Neural cell (in vitro differentiated cells): Measurements from ENCODE around the gene TCN2.

Experiments
- EP300 ChIP-seq: fragments of 450-650 bp; conservative IDR thresholded peaks from 2 replicates; pipeline ENCODE4 v1.6.1; 2014; ENCODE audit warnings: antibody characterized with exemption, mild to moderate bottlenecking, moderate library complexity; ENCODE audit not compliant: poor library complexity, severe bottlenecking
- EZH2 ChIP-seq: fragments of 200-600, 300-800 bp; shearing (Covaris generic), sonication (generic); IDR thresholded peaks from 2 replicates; pipeline ENCODE4 v1.6.1; 2014; ENCODE audit warnings: antibody characterized with exemption, low read length, borderline replicate concordance, mild to moderate bottlenecking; ENCODE audit not compliant: insufficient read depth, poor library complexity, severe bottlenecking
- POLR2AphosphoS5 ChIP-seq: IDR thresholded peaks from 2 replicates; pipeline ENCODE4 v1.6.1; 2012
- SMC3 ChIP-seq: fragments of 450-650 bp; conservative IDR thresholded peaks from 2 replicates; pipeline ENCODE4 v1.6.1; 2014; ENCODE audit warnings: antibody characterized with exemption, mild to moderate bottlenecking, moderate library complexity; ENCODE audit not compliant: poor library complexity
- TF ChIP-seq, protein P1 (sequence below): fragments of 450-650 bp; IDR thresholded peaks from 2 replicates; pipeline ENCODE4 v1.5.1; 2014; ENCODE audit warnings: antibody characterized with exemption, mild to moderate bottlenecking, moderate library complexity; ENCODE audit not compliant: poor library complexity, severe bottlenecking
- TF ChIP-seq, protein P2 (sequence below): IDR thresholded peaks from 2 replicates; pipeline ENCODE4 v1.6.1; 2012; ENCODE audit warnings: borderline replicate concordance

GRCh38 chr22:30647536-30647935 lies 40.6 kb downstream of the TCN2 start:
- TF ChIP-seq, protein P1, sequence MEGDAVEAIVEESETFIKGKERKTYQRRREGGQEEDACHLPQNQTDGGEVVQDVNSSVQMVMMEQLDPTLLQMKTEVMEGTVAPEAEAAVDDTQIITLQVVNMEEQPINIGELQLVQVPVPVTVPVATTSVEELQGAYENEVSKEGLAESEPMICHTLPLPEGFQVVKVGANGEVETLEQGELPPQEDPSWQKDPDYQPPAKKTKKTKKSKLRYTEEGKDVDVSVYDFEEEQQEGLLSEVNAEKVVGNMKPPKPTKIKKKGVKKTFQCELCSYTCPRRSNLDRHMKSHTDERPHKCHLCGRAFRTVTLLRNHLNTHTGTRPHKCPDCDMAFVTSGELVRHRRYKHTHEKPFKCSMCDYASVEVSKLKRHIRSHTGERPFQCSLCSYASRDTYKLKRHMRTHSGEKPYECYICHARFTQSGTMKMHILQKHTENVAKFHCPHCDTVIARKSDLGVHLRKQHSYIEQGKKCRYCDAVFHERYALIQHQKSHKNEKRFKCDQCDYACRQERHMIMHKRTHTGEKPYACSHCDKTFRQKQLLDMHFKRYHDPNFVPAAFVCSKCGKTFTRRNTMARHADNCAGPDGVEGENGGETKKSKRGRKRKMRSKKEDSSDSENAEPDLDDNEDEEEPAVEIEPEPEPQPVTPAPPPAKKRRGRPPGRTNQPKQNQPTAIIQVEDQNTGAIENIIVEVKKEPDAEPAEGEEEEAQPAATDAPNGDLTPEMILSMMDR, result no peak
- no peak for TF ChIP-seq POLR2AphosphoS5
- no peak for TF ChIP-seq EP300
- no peak for TF ChIP-seq EZH2
- no peak for TF ChIP-seq SMC3
- TF ChIP-seq, protein P2, sequence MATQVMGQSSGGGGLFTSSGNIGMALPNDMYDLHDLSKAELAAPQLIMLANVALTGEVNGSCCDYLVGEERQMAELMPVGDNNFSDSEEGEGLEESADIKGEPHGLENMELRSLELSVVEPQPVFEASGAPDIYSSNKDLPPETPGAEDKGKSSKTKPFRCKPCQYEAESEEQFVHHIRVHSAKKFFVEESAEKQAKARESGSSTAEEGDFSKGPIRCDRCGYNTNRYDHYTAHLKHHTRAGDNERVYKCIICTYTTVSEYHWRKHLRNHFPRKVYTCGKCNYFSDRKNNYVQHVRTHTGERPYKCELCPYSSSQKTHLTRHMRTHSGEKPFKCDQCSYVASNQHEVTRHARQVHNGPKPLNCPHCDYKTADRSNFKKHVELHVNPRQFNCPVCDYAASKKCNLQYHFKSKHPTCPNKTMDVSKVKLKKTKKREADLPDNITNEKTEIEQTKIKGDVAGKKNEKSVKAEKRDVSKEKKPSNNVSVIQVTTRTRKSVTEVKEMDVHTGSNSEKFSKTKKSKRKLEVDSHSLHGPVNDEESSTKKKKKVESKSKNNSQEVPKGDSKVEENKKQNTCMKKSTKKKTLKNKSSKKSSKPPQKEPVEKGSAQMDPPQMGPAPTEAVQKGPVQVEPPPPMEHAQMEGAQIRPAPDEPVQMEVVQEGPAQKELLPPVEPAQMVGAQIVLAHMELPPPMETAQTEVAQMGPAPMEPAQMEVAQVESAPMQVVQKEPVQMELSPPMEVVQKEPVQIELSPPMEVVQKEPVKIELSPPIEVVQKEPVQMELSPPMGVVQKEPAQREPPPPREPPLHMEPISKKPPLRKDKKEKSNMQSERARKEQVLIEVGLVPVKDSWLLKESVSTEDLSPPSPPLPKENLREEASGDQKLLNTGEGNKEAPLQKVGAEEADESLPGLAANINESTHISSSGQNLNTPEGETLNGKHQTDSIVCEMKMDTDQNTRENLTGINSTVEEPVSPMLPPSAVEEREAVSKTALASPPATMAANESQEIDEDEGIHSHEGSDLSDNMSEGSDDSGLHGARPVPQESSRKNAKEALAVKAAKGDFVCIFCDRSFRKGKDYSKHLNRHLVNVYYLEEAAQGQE, result no peak
